Right lobe of liver (tissue), 4 donors: Measurements from ENCODE around the gene MRPS18A.

Experiments used
- POLR2A ChIP-seq: fragments of 450-650 bp; IDR thresholded peaks from one replicate; pipeline ENCODE4 v1.6.1; 2017; ENCODE audit warnings: antibody characterized with exemption, mild to moderate bottlenecking
- TF ChIP-seq, protein P1 (sequence below), 4 donors: fragments of 200-600 bp in 3 of 4; fragments of 450-650 bp in 1 of 4; IDR thresholded peaks; one replicate each; pipeline versions ENCODE4 v1.5.1 to v1.8.0; 2016 to 2022; ENCODE audit warnings: antibody characterized with exemption in 4 of 4, mild to moderate bottlenecking in 2 of 4
- donor health status: DM: no; HTN: no; CAD: no.
- donor health status: DM: no; HTN: no; CAD: no.
- donor health status: DM: no; HTN: yes; CAD: no.

GRCh38 chr6:43727634-43728033 is 40.0 kb upstream of the MRPS18A start:
- TF ChIP-seq, protein P1, sequence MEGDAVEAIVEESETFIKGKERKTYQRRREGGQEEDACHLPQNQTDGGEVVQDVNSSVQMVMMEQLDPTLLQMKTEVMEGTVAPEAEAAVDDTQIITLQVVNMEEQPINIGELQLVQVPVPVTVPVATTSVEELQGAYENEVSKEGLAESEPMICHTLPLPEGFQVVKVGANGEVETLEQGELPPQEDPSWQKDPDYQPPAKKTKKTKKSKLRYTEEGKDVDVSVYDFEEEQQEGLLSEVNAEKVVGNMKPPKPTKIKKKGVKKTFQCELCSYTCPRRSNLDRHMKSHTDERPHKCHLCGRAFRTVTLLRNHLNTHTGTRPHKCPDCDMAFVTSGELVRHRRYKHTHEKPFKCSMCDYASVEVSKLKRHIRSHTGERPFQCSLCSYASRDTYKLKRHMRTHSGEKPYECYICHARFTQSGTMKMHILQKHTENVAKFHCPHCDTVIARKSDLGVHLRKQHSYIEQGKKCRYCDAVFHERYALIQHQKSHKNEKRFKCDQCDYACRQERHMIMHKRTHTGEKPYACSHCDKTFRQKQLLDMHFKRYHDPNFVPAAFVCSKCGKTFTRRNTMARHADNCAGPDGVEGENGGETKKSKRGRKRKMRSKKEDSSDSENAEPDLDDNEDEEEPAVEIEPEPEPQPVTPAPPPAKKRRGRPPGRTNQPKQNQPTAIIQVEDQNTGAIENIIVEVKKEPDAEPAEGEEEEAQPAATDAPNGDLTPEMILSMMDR (IDR thresholded peaks at IDR 0.05): no peak
- no peak for TF ChIP-seq POLR2A
